ENCODE data around the gene CLCA2. TPM values are rescaled to one million over a fixed set of nuclear protein-coding genes. Genes with fewer than 3 reads are reported as not detected.
"Not testable (repeated sequence)": the region's sequence is repeated elsewhere in the genome, so short reads cannot be mapped to it uniquely, and the experiment has no call there.

The CLCA2 gene
- total RNA-seq, 4 donors from 2014 or later, result 1.2 to 5.0 TPM; not detected in 2

DNA sequence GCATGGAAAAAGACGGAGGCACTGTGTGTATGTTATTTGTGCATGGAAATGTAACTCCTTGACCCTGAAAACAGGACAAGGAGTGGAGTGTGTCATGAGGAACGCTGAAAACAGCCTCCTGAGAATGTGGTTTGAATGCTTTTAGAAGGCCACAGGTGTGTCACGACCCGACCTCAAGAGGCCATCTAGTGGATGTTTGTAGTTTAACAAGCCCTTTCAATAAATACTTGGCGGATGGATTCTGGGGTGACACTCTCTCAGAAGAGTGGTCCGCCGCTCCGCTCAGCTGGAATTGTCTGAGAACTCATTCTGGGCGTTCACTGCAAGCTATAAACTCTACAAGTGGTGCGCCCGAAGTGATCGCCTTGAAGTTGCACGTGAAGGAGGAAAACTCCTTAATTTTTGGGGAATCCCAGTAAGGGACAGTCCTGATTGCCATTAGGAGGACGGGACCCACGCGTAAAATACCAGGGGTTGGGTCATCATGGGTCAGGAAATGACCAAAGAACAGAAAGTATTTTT, 78.2 kb downstream of the CLCA2 start:
- H3K4me1 ChIP-seq, result peaks cover 0 to 18% (median 0%) of the 10 kb centered on the region in 4 donors
- peak overlapping the region in 3 of 4 donors; percentile 19 to 42 (median 36) for H3K4me3 ChIP-seq
- peak in 1 of 2 donors; percentile 29 for TF ChIP-seq POLR2A (IDR thresholded peaks at IDR 0.05)
- TF ChIP-seq, protein P1, sequence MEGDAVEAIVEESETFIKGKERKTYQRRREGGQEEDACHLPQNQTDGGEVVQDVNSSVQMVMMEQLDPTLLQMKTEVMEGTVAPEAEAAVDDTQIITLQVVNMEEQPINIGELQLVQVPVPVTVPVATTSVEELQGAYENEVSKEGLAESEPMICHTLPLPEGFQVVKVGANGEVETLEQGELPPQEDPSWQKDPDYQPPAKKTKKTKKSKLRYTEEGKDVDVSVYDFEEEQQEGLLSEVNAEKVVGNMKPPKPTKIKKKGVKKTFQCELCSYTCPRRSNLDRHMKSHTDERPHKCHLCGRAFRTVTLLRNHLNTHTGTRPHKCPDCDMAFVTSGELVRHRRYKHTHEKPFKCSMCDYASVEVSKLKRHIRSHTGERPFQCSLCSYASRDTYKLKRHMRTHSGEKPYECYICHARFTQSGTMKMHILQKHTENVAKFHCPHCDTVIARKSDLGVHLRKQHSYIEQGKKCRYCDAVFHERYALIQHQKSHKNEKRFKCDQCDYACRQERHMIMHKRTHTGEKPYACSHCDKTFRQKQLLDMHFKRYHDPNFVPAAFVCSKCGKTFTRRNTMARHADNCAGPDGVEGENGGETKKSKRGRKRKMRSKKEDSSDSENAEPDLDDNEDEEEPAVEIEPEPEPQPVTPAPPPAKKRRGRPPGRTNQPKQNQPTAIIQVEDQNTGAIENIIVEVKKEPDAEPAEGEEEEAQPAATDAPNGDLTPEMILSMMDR (IDR thresholded peaks at IDR 0.05), result peak in 5 of 6 experiments; percentile 15 to 79 (median 52)
- peak overlapping the region in 2 of 4 donors; percentile 16 to 63 for H3K27ac ChIP-seq
- H3K27me3 ChIP-seq, H3K9me3 ChIP-seq, H3K36me3 ChIP-seq: not testable (repeated sequence)
- DNase-seq, result peak; percentile 40 to 72 (median 56)

DNA sequence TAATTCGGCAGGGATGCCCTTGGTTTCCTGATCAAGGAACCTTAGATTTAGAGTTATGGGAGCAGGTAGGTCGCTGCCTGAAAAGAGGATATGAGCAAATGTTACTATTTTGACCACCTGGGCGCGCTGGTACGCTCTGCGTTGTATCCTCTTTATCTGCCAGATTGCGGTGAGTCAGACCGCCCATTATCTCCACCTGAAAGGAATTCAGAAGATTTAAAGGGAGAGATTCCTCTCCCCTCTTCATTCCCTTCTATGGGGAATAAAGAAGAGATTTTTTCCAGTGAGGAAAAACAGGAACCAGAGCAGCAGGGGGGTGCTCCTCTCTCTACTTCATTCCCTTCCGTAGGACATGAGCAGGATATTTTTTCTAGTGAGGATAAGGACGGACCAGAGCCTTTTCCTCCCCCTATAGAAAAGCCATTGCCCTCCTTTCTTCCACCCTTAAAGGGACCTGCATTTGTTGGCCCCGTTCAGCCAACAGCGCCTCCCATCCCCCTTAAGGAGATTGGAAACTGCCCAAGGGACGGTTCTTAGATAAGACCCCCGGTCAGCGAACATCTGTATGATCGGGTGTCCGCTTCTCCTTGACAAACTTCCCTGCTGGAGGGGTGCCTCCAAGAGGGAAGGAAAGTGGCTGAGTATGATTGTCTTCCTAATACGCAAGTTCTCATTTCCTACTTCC, 78.9 kb downstream of the CLCA2 start:
- TF ChIP-seq POLR2A (IDR thresholded peaks at IDR 0.05), result no peak
- TF ChIP-seq, protein P1 (IDR thresholded peaks at IDR 0.05), result peak in 1 of 6 experiments; percentile 24
- Histone ChIP-seq H3K4me1 (peaks cover 0 to 18% (median 0%) of the 10 kb centered on the region in 4 donors), H3K36me3 (no peaks in the 10 kb centered on the region), H3K4me3 (peak overlapping the region in 3 of 4 donors; percentile 19 to 42 (median 36)), H3K9me3 (no peaks in the 10 kb centered on the region), H3K27ac (peak overlapping the region in 3 of 4 donors; percentile 8 to 63 (median 40)), H3K27me3 (no peaks in the 10 kb centered on the region)
- peak in 2 of 3 donors; percentile 67 to 84 for DNase-seq

DNA sequence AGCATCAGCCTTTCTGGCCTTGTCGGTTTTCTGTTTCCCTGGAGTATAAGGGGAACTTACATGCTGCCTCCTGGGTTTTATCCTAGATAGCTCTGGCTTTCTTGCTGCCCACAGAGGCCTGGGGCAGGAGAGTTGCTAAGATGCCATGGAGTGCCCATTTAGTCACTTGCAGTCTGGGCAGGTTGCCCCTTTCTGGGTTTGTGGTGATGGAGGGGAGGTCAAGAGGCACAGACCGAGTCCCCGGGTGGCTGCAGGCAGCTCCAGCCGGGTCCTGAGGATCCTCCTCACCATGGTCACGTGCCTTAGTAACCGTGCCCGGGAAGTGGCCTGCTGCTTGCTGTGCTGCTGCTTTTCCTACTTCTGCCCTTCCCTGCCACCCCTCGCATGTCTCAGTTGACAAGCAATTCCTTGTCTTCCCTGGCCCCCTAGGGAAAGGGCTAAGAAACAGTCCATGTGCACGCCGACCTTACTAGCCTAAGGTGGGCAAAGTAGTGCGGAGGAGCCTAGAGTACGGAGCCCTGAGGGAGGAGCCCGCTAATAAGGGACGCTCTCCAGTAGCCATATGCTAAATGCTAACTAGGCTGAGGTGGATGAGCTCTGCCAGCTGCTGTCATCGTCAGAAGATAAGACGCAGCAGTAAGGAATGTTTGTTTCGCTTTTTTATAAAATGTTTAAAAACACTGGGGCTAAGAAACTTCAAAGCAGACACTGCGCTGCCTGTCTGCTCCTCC, 79.6 kb downstream of the CLCA2 start:
- peak overlapping the region in 3 of 4 donors; percentile 8 to 63 (median 40) for H3K27ac ChIP-seq
- H3K27me3 ChIP-seq, result no peaks in the 10 kb centered on the region
- H3K9me3 ChIP-seq, result no peaks in the 10 kb centered on the region
- no peak for TF ChIP-seq POLR2A (IDR thresholded peaks at IDR 0.05)
- TF ChIP-seq, protein P1 (IDR thresholded peaks at IDR 0.05), result no peak
- H3K4me3 ChIP-seq, result peak overlapping the region in 3 of 4 donors; percentile 11 to 36 (median 35)
- no peaks in the 10 kb centered on the region for H3K36me3 ChIP-seq
- peak in 2 of 3 donors; percentile 61 to 68 for DNase-seq
- peaks cover 0 to 18% (median 0%) of the 10 kb centered on the region in 4 donors for H3K4me1 ChIP-seq

DNA sequence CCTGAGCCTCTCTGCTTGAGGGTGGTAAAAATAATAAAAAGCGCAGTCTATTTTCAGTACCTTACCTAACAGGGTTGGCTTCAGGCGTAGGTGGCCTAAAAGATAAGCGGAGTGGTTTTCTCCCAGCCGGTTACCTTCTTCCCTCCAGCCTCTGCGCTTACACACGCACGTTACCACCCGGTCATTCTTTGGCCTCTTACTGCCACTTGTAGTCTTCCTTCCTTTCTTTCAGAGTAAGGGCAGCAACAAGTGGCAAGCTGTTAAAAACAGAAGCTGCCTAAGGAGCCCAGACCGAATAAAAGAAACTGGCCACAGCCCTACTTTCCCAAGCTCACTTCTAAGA, 80.1 kb downstream of the CLCA2 start:
- no peak for DNase-seq
- Histone ChIP-seq H3K36me3 (no peaks in the 10 kb centered on the region), H3K27me3 (no peaks in the 10 kb centered on the region), H3K9me3 (no peaks in the 10 kb centered on the region), H3K4me1 (peaks cover 0 to 18% (median 0%) of the 10 kb centered on the region in 4 donors), H3K4me3 (peak overlapping the region in 2 of 4 donors; percentile 35 to 36), H3K27ac (peak overlapping the region in 2 of 4 donors; percentile 40 to 63)
- no peak for TF ChIP-seq POLR2A (IDR thresholded peaks at IDR 0.05)
- TF ChIP-seq, protein P1 (IDR thresholded peaks at IDR 0.05), result no peak

GRCh38 chr1:86504895-86505563, 81.1 kb downstream of the CLCA2 start:
- Histone ChIP-seq H3K36me3 (no peaks in the 10 kb centered on the region), H3K4me3 (no peak overlapping the region), H3K9me3 (no peaks in the 10 kb centered on the region), H3K27me3 (no peaks in the 10 kb centered on the region), H3K4me1 (peaks cover 0 to 18% (median 0%) of the 10 kb centered on the region in 4 donors), H3K27ac (no peak overlapping the region)
- TF ChIP-seq, protein P1 (IDR thresholded peaks at IDR 0.05), result no peak
- TF ChIP-seq POLR2A (IDR thresholded peaks at IDR 0.05), result no peak
- no peak for DNase-seq

All from Peyer's patch (tissue), 4 donors.